Epidermal melanocyte (primary cell): Measurements from ENCODE around the gene VCPKMT.

ENCODE experiments used
- DNase-seq: peaks from one replicate; pipeline ENCODE4 v3.0.0; 2011; ENCODE audit warnings: low spot score; ENCODE audit not compliant: insufficient read length

VCPKMT gene

GRCh38 chr14:50067723-50068495, 48.5 kb downstream of the VCPKMT start:
- no peak for DNase-seq

GRCh38 chr14:50065583-50065982, 50.8 kb downstream of the VCPKMT start:
- DNase-seq = no peak

- DNase-seq = peak; percentile 68
These were observed 51.4 kb downstream of the VCPKMT start for GRCh38 chr14:50064993-50065392.

GRCh38 chr14:50063876-50064420, 52.4 kb downstream of the VCPKMT start:
- DNase-seq = no peak

- no peak for DNase-seq
These were observed 53.8 kb downstream of the VCPKMT start for GRCh38 chr14:50062438-50063085.

- DNase-seq = no peak
These were observed 54.5 kb downstream of the VCPKMT start for GRCh38 chr14:50061664-50062437.

- peak; percentile 70 for DNase-seq
These were observed 55.3 kb downstream of the VCPKMT start for GRCh38 chr14:50060871-50061663.

GRCh38 chr14:50059763-50060616, 56.4 kb downstream of the VCPKMT start:
- DNase-seq = no peak
